ENCODE data around the gene ZDHHC14.

ZDHHC14 gene

GRCh38 chr6:157397660-157398059, 16.7 kb downstream of the ZDHHC14 start:
- ATAC-seq: no peak

GRCh38 chr6:157398151-157398550, 17.2 kb downstream of the ZDHHC14 start:
- no peak for ATAC-seq

More at GRCh38 chr6:157397660-157398059, 16.7 kb downstream of the ZDHHC14 start:
- TF ChIP-seq SNAI2 (CRISPR knock-in tag; IDR thresholded peaks at IDR 0.05): no peak
- no peak for TF ChIP-seq ZFP30 (CRISPR knock-in tag; IDR thresholded peaks at IDR 0.05)
- no peak for TF ChIP-seq ARNTL (CRISPR knock-in tag; IDR thresholded peaks at IDR 0.05; ENCODE audit: borderline replicate concordance, low read depth)
- TF ChIP-seq, protein P1, sequence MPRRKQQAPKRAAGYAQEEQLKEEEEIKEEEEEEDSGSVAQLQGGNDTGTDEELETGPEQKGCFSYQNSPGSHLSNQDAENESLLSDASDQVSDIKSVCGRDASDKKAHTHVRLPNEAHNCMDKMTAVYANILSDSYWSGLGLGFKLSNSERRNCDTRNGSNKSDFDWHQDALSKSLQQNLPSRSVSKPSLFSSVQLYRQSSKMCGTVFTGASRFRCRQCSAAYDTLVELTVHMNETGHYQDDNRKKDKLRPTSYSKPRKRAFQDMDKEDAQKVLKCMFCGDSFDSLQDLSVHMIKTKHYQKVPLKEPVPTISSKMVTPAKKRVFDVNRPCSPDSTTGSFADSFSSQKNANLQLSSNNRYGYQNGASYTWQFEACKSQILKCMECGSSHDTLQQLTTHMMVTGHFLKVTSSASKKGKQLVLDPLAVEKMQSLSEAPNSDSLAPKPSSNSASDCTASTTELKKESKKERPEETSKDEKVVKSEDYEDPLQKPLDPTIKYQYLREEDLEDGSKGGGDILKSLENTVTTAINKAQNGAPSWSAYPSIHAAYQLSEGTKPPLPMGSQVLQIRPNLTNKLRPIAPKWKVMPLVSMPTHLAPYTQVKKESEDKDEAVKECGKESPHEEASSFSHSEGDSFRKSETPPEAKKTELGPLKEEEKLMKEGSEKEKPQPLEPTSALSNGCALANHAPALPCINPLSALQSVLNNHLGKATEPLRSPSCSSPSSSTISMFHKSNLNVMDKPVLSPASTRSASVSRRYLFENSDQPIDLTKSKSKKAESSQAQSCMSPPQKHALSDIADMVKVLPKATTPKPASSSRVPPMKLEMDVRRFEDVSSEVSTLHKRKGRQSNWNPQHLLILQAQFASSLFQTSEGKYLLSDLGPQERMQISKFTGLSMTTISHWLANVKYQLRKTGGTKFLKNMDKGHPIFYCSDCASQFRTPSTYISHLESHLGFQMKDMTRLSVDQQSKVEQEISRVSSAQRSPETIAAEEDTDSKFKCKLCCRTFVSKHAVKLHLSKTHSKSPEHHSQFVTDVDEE (CRISPR knock-in tag; IDR thresholded peaks at IDR 0.05): no peak
- TF ChIP-seq ISL1 (CRISPR knock-in tag; IDR thresholded peaks at IDR 0.05): no peak
- no peak for TF ChIP-seq ZC3H10 (CRISPR knock-in tag; IDR thresholded peaks at IDR 0.05)
- TF ChIP-seq, protein P2, sequence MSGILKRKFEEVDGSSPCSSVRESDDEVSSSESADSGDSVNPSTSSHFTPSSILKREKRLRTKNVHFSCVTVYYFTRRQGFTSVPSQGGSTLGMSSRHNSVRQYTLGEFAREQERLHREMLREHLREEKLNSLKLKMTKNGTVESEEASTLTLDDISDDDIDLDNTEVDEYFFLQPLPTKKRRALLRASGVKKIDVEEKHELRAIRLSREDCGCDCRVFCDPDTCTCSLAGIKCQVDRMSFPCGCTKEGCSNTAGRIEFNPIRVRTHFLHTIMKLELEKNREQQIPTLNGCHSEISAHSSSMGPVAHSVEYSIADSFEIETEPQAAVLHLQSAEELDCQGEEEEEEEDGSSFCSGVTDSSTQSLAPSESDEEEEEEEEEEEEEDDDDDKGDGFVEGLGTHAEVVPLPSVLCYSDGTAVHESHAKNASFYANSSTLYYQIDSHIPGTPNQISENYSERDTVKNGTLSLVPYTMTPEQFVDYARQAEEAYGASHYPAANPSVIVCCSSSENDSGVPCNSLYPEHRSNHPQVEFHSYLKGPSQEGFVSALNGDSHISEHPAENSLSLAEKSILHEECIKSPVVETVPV (CRISPR knock-in tag; IDR thresholded peaks at IDR 0.05): no peak
- no peak for TF ChIP-seq RARB (CRISPR knock-in tag; IDR thresholded peaks at IDR 0.05)
- TF ChIP-seq PPARA (CRISPR knock-in tag; IDR thresholded peaks at IDR 0.05; ENCODE audit: borderline replicate concordance): no peak
- no peak for TF ChIP-seq ESRRG (CRISPR knock-in tag; IDR thresholded peaks at IDR 0.05)
- no peak for TF ChIP-seq ZNF565 (CRISPR knock-in tag; conservative IDR thresholded peaks at IDR 0.05; ENCODE audit: low read depth)
- no peak for TF ChIP-seq TOX (CRISPR knock-in tag; IDR thresholded peaks at IDR 0.05; ENCODE audit: borderline replicate concordance)

GRCh38 chr6:157400676-157401075, 19.7 kb downstream of the ZDHHC14 start:
- TF ChIP-seq GLIS3 (CRISPR knock-in tag; IDR thresholded peaks at IDR 0.05) (no peak), PPARA (CRISPR knock-in tag; IDR thresholded peaks at IDR 0.05; ENCODE audit: borderline replicate concordance) (no peak), ZFP30 (CRISPR knock-in tag; IDR thresholded peaks at IDR 0.05) (no peak), CSDC2 (CRISPR knock-in tag; IDR thresholded peaks at IDR 0.05) (no peak), ZFP3 (CRISPR knock-in tag; IDR thresholded peaks at IDR 0.05) (no peak)
- TF ChIP-seq, protein P2 (CRISPR knock-in tag; IDR thresholded peaks at IDR 0.05): no peak
- ATAC-seq: no peak

More at GRCh38 chr6:157398151-157398550, 17.2 kb downstream of the ZDHHC14 start:
- TF ChIP-seq PPARA (CRISPR knock-in tag; IDR thresholded peaks at IDR 0.05; ENCODE audit: borderline replicate concordance) (no peak), ZFP30 (CRISPR knock-in tag; IDR thresholded peaks at IDR 0.05) (no peak), OSR1 (CRISPR knock-in tag; IDR thresholded peaks at IDR 0.05) (no peak), BACH2 (CRISPR knock-in tag; IDR thresholded peaks at IDR 0.05; ENCODE audit: borderline replicate concordance) (no peak), TCF4 (CRISPR knock-in tag; IDR thresholded peaks at IDR 0.05; ENCODE audit: borderline replicate concordance) (no peak), CREB5 (CRISPR knock-in tag; IDR thresholded peaks at IDR 0.05; ENCODE audit: low read depth) (no peak), RARB (CRISPR knock-in tag; IDR thresholded peaks at IDR 0.05) (no peak)
- TF ChIP-seq, protein P2 (CRISPR knock-in tag; IDR thresholded peaks at IDR 0.05): no peak
- TF ChIP-seq, protein P3, sequence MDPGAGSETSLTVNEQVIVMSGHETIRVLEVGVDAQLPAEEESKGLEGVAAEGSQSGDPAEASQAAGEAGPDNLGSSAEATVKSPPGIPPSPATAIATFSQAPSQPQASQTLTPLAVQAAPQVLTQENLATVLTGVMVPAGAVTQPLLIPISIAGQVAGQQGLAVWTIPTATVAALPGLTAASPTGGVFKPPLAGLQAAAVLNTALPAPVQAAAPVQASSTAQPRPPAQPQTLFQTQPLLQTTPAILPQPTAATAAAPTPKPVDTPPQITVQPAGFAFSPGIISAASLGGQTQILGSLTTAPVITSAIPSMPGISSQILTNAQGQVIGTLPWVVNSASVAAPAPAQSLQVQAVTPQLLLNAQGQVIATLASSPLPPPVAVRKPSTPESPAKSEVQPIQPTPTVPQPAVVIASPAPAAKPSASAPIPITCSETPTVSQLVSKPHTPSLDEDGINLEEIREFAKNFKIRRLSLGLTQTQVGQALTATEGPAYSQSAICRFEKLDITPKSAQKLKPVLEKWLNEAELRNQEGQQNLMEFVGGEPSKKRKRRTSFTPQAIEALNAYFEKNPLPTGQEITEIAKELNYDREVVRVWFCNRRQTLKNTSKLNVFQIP (CRISPR knock-in tag; IDR thresholded peaks at IDR 0.05; ENCODE audit: borderline replicate concordance, low read depth): no peak

Measured in SK-N-SH treated with all-trans-retinoic acid at 6 μM for 48 hours (cell line).